Ishikawa (cell line): ENCODE data around the gene RAVER1.

Source experiments
- CEBPB ChIP-seq: IDR thresholded peaks from 2 replicates; pipeline ENCODE4 v1.6.1; 2012
- CREB1 ChIP-seq: IDR thresholded peaks from 2 replicates; pipeline ENCODE4 v1.6.1; 2012; ENCODE audit warnings: low read depth
- EGR1 ChIP-seq: IDR thresholded peaks from 2 replicates; pipeline ENCODE4 v1.6.1; 2012
- EP300 ChIP-seq: IDR thresholded peaks from 2 replicates; pipeline ENCODE4 v1.6.1; 2012; ENCODE audit warnings: borderline replicate concordance
- FOXM1 ChIP-seq: IDR thresholded peaks from 2 replicates; pipeline ENCODE4 v1.6.1; 2012; ENCODE audit warnings: low read depth, borderline replicate concordance
- NFIC ChIP-seq: IDR thresholded peaks from 2 replicates; pipeline ENCODE4 v1.6.1; 2012
- RAD21 ChIP-seq: IDR thresholded peaks from 2 replicates; pipeline ENCODE4 v1.6.1; 2012; ENCODE audit warnings: low read depth
- TAF1 ChIP-seq: IDR thresholded peaks from 2 replicates; pipeline ENCODE4 v1.6.1; 2012; ENCODE audit warnings: low read depth, mild to moderate bottlenecking
- TCF12 ChIP-seq: IDR thresholded peaks from 2 replicates; pipeline ENCODE4 v1.6.1; 2012; ENCODE audit warnings: low read depth
- TEAD4 ChIP-seq: IDR thresholded peaks from 2 replicates; pipeline ENCODE4 v1.6.1; 2012
- YY1 ChIP-seq: IDR thresholded peaks from 2 replicates; pipeline ENCODE4 v1.6.1; 2012; ENCODE audit warnings: low read depth
- ZBTB7A ChIP-seq: IDR thresholded peaks from 2 replicates; pipeline ENCODE4 v1.6.1; 2012; ENCODE audit warnings: low read depth
- TF ChIP-seq, protein P1 (sequence below): IDR thresholded peaks from 2 replicates; pipeline ENCODE4 v1.6.1; 2012; ENCODE audit warnings: low read depth, mild to moderate bottlenecking
- TF ChIP-seq, protein P2 (sequence below): IDR thresholded peaks from 2 replicates; pipeline ENCODE4 v1.6.1; 2012
- TF ChIP-seq, protein P3 (sequence below): IDR thresholded peaks from 2 replicates; pipeline ENCODE4 v1.6.1; 2012

RAVER1 gene

DNA sequence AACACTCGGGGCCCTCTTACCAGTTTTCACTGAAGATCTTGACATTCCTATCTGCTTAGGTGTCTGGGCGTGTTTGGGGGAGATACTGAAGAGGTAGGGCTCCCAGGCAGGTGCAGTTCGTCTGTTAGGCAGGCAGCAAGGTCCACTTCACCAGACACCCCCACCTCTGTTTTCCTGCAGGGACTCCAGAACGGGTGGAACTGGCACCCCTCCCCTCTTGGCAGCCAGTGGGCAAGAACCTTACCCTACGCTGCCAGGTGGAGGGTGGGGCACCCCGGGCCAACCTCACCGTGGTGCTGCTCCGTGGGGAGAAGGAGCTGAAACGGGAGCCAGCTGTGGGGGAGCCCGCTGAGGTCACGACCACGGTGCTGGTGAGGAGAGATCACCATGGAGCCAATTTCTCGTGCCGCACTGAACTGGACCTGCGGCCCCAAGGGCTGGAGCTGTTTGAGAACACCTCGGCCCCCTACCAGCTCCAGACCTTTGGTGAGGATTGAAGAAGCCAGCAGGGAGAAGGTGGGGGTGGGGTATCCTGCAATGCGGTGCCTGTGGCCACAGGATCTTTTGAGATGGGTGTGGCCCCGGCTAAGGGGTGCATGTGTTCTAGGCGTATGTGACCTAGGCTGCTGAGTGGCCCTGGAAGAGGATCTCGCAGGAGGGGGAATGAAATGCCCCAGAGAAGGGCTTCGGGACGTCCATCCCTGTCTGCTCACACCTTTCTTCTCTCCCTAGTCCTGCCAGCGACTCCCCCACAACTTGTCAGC, 49.8 kb downstream of the RAVER1 start:
- TF ChIP-seq FOXM1 (no peak), EGR1 (no peak), TEAD4 (no peak), NFIC (no peak), CEBPB (no peak), CREB1 (no peak), EP300 (no peak), YY1 (no peak), TCF12 (no peak), ZBTB7A (no peak), RAD21 (no peak), TAF1 (no peak)
- TF ChIP-seq, protein P1, sequence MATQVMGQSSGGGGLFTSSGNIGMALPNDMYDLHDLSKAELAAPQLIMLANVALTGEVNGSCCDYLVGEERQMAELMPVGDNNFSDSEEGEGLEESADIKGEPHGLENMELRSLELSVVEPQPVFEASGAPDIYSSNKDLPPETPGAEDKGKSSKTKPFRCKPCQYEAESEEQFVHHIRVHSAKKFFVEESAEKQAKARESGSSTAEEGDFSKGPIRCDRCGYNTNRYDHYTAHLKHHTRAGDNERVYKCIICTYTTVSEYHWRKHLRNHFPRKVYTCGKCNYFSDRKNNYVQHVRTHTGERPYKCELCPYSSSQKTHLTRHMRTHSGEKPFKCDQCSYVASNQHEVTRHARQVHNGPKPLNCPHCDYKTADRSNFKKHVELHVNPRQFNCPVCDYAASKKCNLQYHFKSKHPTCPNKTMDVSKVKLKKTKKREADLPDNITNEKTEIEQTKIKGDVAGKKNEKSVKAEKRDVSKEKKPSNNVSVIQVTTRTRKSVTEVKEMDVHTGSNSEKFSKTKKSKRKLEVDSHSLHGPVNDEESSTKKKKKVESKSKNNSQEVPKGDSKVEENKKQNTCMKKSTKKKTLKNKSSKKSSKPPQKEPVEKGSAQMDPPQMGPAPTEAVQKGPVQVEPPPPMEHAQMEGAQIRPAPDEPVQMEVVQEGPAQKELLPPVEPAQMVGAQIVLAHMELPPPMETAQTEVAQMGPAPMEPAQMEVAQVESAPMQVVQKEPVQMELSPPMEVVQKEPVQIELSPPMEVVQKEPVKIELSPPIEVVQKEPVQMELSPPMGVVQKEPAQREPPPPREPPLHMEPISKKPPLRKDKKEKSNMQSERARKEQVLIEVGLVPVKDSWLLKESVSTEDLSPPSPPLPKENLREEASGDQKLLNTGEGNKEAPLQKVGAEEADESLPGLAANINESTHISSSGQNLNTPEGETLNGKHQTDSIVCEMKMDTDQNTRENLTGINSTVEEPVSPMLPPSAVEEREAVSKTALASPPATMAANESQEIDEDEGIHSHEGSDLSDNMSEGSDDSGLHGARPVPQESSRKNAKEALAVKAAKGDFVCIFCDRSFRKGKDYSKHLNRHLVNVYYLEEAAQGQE: no peak
- TF ChIP-seq, protein P2, sequence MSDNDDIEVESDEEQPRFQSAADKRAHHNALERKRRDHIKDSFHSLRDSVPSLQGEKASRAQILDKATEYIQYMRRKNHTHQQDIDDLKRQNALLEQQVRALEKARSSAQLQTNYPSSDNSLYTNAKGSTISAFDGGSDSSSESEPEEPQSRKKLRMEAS: no peak
- TF ChIP-seq, protein P3, sequence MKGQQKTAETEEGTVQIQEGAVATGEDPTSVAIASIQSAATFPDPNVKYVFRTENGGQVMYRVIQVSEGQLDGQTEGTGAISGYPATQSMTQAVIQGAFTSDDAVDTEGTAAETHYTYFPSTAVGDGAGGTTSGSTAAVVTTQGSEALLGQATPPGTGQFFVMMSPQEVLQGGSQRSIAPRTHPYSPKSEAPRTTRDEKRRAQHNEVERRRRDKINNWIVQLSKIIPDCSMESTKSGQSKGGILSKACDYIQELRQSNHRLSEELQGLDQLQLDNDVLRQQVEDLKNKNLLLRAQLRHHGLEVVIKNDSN: no peak

DNA sequence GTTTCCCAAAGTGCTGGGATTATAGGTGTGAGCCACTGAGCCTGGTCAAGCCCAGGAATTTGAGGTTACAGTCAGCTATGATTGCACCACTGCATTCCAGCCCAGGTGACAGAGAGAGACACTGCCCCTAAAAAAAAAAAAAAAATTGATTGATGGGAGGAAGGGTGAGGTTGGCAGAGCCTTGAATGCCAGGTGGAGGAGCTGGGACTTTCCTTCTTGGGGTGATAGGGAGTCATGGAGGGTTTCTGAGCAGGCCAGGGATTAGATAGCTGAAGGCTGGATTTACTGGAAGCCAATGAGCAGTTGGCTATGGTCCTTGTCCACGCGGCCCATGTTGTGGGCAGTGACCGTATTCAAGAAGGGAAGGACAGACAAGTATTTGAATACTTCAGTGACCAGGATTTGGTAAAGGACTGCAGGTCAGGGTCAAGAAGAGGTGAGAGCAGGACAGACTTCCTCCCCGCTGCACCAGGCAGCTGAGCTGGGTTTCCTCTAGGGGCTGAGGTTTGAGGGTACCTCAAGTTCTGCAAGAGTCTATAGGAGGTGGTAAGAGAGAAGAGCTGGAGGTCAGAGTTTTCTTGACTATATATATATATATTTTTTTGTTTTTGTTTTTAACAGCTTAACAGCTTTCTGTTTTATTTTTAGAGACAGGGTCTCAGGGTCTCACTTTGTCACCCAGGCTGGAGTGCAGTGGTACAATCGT, 53.4 kb downstream of the RAVER1 start:
- TF ChIP-seq, protein P1: no peak
- TF ChIP-seq, protein P2: no peak
- TF ChIP-seq FOXM1: no peak
- TF ChIP-seq TCF12: no peak
- no peak for TF ChIP-seq CREB1
- no peak for TF ChIP-seq NFIC
- no peak for TF ChIP-seq TAF1
- TF ChIP-seq, protein P3: no peak
- no peak for TF ChIP-seq CEBPB
- no peak for TF ChIP-seq YY1

DNA sequence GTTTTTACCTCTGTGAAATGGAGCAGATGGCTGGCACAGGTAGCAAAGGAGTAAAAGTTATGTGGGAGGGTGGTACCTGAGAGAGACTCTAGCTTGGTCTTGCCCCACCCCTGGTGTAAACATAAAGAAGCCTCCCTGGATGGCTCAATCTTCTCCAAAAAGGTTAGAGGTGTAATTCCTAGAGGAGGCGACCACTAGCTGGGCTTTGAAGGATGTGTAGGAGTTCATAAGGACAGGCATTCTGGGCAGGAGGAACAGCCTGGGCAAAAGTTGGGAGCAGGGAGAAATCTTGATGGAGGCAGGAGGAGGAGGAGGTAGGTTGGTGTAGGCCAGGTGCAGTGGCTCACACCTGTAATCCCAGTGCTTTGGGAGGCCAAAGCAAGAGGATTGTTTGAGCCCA, 54.4 kb downstream of the RAVER1 start:
- TF ChIP-seq, protein P3: no peak
- TF ChIP-seq RAD21 (no peak), ZBTB7A (no peak), TEAD4 (no peak), CEBPB (no peak), CREB1 (no peak), EP300 (no peak), FOXM1 (no peak)
- TF ChIP-seq, protein P2: no peak

DNA sequence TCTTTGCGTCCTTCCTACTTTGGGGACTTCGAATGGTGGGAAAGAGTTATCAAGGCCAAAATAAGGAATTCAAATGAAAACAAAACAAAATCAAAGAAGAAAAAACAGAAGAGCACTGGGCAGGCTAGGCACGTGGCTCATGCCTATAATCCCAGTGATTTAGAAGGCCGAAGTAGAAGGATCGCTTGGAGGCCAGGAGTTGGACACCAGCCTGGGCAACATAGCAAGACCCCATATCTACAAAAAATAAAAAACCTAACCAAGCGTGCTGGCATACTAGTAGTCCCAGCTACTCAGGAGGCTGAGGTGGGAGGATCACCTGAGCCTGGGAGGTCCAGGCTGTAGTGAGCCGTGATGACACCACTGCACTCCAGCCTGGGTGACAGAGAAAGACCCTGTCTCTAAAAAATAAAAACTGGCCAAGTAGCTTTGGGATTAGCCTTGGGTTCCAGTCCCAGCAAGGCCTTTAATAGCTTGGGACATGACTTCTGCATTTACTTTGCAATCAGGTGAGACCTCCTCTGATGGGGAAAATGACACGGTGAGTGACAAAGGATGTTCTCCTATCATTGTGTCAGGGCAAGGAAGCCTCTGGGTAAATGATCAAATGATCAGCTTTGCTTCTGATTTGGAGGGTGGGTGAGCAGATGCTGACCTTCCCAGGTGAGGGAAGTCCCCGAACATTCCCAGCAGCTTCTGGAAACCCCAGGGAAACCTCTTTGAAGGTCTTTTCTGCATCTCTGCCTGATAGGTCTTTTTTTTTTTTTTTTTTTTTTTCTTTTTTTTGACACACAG, 55.3 kb downstream of the RAVER1 start:
- no peak for TF ChIP-seq TCF12
- TF ChIP-seq TEAD4: no peak
- TF ChIP-seq, protein P1: no peak
- TF ChIP-seq, protein P3: no peak
- no peak for TF ChIP-seq CREB1
- TF ChIP-seq, protein P2: no peak
- no peak for TF ChIP-seq YY1
- no peak for TF ChIP-seq EGR1
- no peak for TF ChIP-seq CEBPB
- no peak for TF ChIP-seq TAF1
- no peak for TF ChIP-seq NFIC
- no peak for TF ChIP-seq FOXM1
- no peak for TF ChIP-seq ZBTB7A
- no peak for TF ChIP-seq RAD21
- no peak for TF ChIP-seq EP300
